ENCODE measurements around the gene STOM.

- TF ChIP-seq YY1 (IDR thresholded peaks at IDR 0.05; ENCODE audit: insufficient read depth, insufficient read length) (no peak), ZNF274 (IDR thresholded peaks at IDR 0.05; ENCODE audit: low read depth, low read length) (no peak)
Measured at GRCh38 chr9:121399883-121400607, 30.0 kb upstream of the STOM start.

Measured in NT2/D1 (cell line).